ENCODE data around the gene PKP2. TPM values are rescaled to one million over a fixed set of nuclear protein-coding genes. Genes with fewer than 3 reads are reported as not detected.

The PKP2 gene
- total RNA-seq, 2 donors from 2014 or later: 130 to 187 TPM

DNA sequence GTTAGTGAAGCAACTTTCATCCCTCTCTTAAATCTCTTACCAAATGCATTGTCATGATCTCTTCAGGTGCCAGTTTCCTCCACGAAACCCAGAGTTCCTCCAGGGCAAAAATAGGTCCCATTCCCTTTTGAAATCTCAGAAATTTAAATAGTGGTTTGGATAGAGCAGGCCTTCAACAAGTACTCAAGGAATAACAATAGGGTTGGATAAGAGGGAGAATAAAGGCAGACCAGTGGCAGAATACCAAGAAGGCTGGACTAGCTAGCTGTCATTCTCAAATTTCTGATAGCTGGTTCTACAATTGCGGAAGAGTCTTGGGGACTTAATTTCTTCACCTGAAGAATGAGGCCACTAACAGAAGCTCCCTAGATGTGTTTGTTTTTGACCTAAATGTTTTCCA is 62.5 kb downstream of the PKP2 start:
- no peaks in the 10 kb centered on the region for H3K27me3 ChIP-seq
- no peak overlapping the region for H3K27ac ChIP-seq
- H3K9me3 ChIP-seq: no peaks in the 10 kb centered on the region
- DNase-seq: no peak
- no peaks in the 10 kb centered on the region for H3K36me3 ChIP-seq
- no peaks in the 10 kb centered on the region for H3K4me1 ChIP-seq
- TF ChIP-seq, protein P1, sequence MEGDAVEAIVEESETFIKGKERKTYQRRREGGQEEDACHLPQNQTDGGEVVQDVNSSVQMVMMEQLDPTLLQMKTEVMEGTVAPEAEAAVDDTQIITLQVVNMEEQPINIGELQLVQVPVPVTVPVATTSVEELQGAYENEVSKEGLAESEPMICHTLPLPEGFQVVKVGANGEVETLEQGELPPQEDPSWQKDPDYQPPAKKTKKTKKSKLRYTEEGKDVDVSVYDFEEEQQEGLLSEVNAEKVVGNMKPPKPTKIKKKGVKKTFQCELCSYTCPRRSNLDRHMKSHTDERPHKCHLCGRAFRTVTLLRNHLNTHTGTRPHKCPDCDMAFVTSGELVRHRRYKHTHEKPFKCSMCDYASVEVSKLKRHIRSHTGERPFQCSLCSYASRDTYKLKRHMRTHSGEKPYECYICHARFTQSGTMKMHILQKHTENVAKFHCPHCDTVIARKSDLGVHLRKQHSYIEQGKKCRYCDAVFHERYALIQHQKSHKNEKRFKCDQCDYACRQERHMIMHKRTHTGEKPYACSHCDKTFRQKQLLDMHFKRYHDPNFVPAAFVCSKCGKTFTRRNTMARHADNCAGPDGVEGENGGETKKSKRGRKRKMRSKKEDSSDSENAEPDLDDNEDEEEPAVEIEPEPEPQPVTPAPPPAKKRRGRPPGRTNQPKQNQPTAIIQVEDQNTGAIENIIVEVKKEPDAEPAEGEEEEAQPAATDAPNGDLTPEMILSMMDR (IDR thresholded peaks at IDR 0.05): no peak
- H3K4me3 ChIP-seq: no peak overlapping the region
- intact Hi-C loops (cut with DNase I): no loop called here
- H3K9ac ChIP-seq (ENCODE audit: low read depth in 2 of 2, low read length in 2 of 2): no peak overlapping the region

DNA sequence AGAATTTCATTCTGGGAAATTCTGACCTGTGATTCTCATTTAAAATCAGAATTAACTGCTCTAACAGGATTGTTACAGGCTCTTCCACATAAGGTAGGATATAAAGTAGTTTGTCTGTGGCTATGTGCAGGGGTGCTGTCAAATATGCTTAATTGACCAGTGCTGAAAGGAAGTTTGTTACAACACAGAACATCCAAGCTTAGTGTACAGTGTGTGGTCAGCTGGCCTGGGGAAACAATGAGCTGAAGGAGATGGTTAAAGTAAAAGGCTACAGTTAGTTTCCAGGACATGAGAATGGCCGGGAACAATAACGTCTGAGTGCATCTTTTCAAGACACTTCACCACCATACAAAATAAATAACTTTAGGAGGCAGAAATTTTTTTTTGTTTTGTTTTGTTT is 68.0 kb downstream of the PKP2 start:
- Histone ChIP-seq H3K36me3 (no peaks in the 10 kb centered on the region), H3K9me3 (no peaks in the 10 kb centered on the region), H3K27ac (no peak overlapping the region), H3K4me3 (no peak overlapping the region), H3K4me1 (no peaks in the 10 kb centered on the region), H3K27me3 (no peaks in the 10 kb centered on the region), H3K9ac (ENCODE audit: low read depth in 2 of 2, low read length in 2 of 2) (no peak overlapping the region)
- no peak for DNase-seq
- intact Hi-C loops (cut with DNase I): no loop called here
- TF ChIP-seq, protein P1 (IDR thresholded peaks at IDR 0.05): no peak

DNA sequence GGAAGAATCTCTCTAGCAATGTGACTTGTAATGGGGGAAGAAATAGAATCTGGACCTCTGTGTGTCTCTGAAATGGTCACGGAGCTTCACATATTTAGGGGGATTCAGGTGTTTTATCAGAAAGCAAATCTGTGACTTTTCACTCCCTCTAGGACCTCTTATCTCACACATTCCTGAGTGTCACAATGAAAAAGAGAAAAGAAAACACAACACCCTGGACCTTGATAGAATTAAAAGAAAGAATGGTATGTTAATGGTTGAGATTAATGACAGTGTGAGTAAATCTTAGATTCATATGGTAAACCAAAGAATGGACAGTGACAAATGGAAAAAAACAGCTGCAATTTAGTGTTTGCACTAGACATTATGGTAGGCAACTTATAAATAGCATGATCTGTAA is 68.5 kb downstream of the PKP2 start:
- intact Hi-C loops (cut with DNase I): no loop called here
- no peak overlapping the region for H3K9ac ChIP-seq (ENCODE audit: low read depth in 2 of 2, low read length in 2 of 2)
- no peaks in the 10 kb centered on the region for H3K36me3 ChIP-seq
- DNase-seq: no peak
- H3K27me3 ChIP-seq: no peaks in the 10 kb centered on the region
- no peaks in the 10 kb centered on the region for H3K9me3 ChIP-seq
- TF ChIP-seq, protein P1 (IDR thresholded peaks at IDR 0.05): no peak
- H3K4me1 ChIP-seq: no peaks in the 10 kb centered on the region
- H3K4me3 ChIP-seq: no peak overlapping the region
- no peak overlapping the region for H3K27ac ChIP-seq

DNA sequence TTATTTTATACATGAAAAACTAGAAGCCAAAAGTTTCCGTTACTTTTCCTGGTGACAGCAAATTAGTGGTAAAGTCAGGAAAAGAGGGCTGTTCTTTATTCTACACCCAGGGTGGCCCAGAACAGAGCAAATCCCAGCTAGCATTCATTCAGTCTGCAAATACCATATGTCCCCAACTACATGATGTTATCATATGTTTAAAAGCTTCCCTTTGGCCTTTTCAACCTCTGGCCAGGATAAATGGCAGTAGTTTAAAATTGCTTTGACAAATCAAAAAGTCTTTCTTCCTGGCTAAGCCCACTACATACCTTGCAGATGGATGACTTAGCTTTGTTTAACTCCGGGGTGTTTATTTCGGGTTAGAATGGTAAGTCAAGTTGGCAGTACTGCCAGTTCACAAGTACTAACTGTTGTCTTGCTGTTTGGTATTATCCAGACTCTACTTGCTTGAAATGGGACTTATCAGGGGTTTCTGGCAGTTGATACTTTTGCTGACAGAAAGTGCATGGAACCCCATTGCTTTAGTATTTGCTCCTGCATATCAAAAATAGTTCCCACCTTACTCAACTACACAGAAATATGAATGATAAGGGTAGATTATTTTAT is 69.7 kb downstream of the PKP2 start:
- Histone ChIP-seq H3K4me3 (no peak overlapping the region), H3K9me3 (no peaks in the 10 kb centered on the region), H3K27me3 (no peaks in the 10 kb centered on the region), H3K27ac (no peak overlapping the region), H3K36me3 (no peaks in the 10 kb centered on the region), H3K9ac (ENCODE audit: low read depth in 2 of 2, low read length in 2 of 2) (no peak overlapping the region), H3K4me1 (no peaks in the 10 kb centered on the region)
- intact Hi-C loops (cut with DNase I): no loop called here
- TF ChIP-seq, protein P1 (IDR thresholded peaks at IDR 0.05): no peak
- DNase-seq: no peak

DNA sequence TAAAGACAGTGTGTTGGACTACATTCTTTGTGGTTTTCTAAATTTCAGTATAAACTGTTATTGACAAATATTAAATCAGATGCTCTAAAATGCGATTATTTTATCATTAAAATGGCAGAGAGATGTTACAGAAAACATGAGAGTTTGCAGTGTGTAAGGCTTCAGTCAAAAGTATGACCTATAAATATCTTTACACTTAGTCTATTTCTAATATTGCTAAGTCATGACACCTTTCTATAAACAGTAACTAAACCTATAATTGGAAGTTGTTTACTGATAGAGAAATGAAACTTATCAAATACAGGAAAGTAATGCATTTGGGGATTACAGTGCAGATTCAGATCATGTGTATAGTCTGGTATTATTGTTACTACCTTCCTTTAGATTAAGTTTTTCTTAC is 72.0 kb downstream of the PKP2 start:
- Histone ChIP-seq H3K36me3 (no peaks in the 10 kb centered on the region), H3K4me3 (no peak overlapping the region), H3K9ac (ENCODE audit: low read depth in 2 of 2, low read length in 2 of 2) (no peak overlapping the region), H3K27ac (no peak overlapping the region), H3K4me1 (no peaks in the 10 kb centered on the region), H3K9me3 (no peaks in the 10 kb centered on the region), H3K27me3 (no peaks in the 10 kb centered on the region)
- TF ChIP-seq, protein P1 (IDR thresholded peaks at IDR 0.05): no peak
- no peak for DNase-seq
- intact Hi-C loops (cut with DNase I): no loop called here

Data from colonic mucosa (tissue), 4 donors.